GM12878 (cell line): ENCODE data around the gene BLCAP.

ENCODE experiments used
- EP300 ChIP-seq, 2 experiments: fragments of 150-350 bp in 1 of 2; IDR thresholded peaks; 2 replicates each; pipeline ENCODE4 v1.6.1; 2011 to 2012; ENCODE audit warnings: low read depth in 2 of 2, low read length in 2 of 2, borderline replicate concordance in 1 of 2, improper control_type of control experiment in 1 of 2, inconsistent platforms in 1 of 2; ENCODE audit not compliant: control insufficient read depth in 1 of 2
- YY1 ChIP-seq: IDR thresholded peaks from 2 replicates; pipeline ENCODE4 v1.6.1; 2011; ENCODE audit warnings: low read depth, mild to moderate bottlenecking, low read length

GRCh38 chr20:37492096-37492625 is 35.5 kb downstream of the BLCAP start:
- TF ChIP-seq YY1 (no peak), EP300 (IDR thresholded peaks at IDR 0.05; ENCODE audit: borderline replicate concordance in 1 of 2, control insufficient read depth in 1 of 2, low read depth in 2 of 2, low read length in 2 of 2) (no peak)
